ENCODE data around the gene LRRC26.
A peak's percentile ranks its signal among the peaks of the same experiment; 100 is the strongest.

LRRC26 gene

GRCh38 chr9:137166380-137167229 lies 3.2 kb downstream of the LRRC26 start:
- no peak for DNase-seq

GRCh38 chr9:137165250-137165836 lies 4.5 kb downstream of the LRRC26 start:
- DNase-seq, result no peak

GRCh38 chr9:137164370-137165249 lies 5.2 kb downstream of the LRRC26 start:
- DNase-seq, result no peak

GRCh38 chr9:137163805-137164204 lies 6.0 kb downstream of the LRRC26 start:
- no peak for DNase-seq

GRCh38 chr9:137163365-137163715 lies 6.5 kb downstream of the LRRC26 start:
- DNase-seq, result no peak

- no peak for DNase-seq
Observed at GRCh38 chr9:137162505-137163364, 7.1 kb downstream of the LRRC26 start.

GRCh38 chr9:137161558-137162486 lies 8.0 kb downstream of the LRRC26 start:
- no peak for DNase-seq

- DNase-seq, result no peak
Observed at GRCh38 chr9:137160716-137161557, 8.9 kb downstream of the LRRC26 start.

- no peak for DNase-seq
Observed at GRCh38 chr9:137160054-137160425, 9.8 kb downstream of the LRRC26 start.

- no peak for DNase-seq
Observed at GRCh38 chr9:137159105-137160053, 10.5 kb downstream of the LRRC26 start.

- DNase-seq, result no peak
Observed at GRCh38 chr9:137158625-137159024, 11.2 kb downstream of the LRRC26 start.

GRCh38 chr9:137157618-137158415 lies 12.0 kb downstream of the LRRC26 start:
- DNase-seq, result no peak

- DNase-seq, result peak; percentile 72
Observed at GRCh38 chr9:137156567-137157375, 13.1 kb downstream of the LRRC26 start.

GRCh38 chr9:137152844-137153405 lies 16.9 kb downstream of the LRRC26 start:
- DNase-seq, result no peak

GRCh38 chr9:137150617-137151457 lies 19.0 kb downstream of the LRRC26 start:
- peak; percentile 71 for DNase-seq

GRCh38 chr9:137149942-137150616 lies 19.8 kb downstream of the LRRC26 start:
- DNase-seq, result peak; percentile 57

Measured in stimulated activated CD4-positive, alpha-beta T cell treated with anti-CD3 and anti-CD28 coated beads, Interleukin-15, amount 100 ng/mL, for 24 hours (primary cell).